ENCODE results near the gene IMMP2L. TPM values are rescaled to one million over a fixed set of nuclear protein-coding genes. Genes with fewer than 3 reads are reported as not detected.

Gene IMMP2L
- polyA plus RNA-seq, 2 of the 4 experiments (the other 2 are of a cell fraction), result 16.1 to 23.8 TPM

GRCh38 chr7:111175908-111176441 is 386.3 kb downstream of the IMMP2L start:
- Histone ChIP-seq H3K4me2 (no peak overlapping the region), H3K9me3 (no peaks in the 10 kb centered on the region), H3K4me1 (no peaks in the 10 kb centered on the region; the same call in 2 of the 3 replicates), H3K4me3 (no peak overlapping the region), H3K27ac (no peak overlapping the region)
- DNase-seq (ENCODE audit: low read depth in 1 of 2, low spot score in 1 of 2), result no peak
- ATAC-seq, result no peak
- TF ChIP-seq FOXS1 (CRISPR knock-in tag; IDR thresholded peaks at IDR 0.05), result no peak
- TF ChIP-seq HEYL (CRISPR knock-in tag; IDR thresholded peaks at IDR 0.05), result no peak
- TF ChIP-seq RNF2 (IDR thresholded peaks at IDR 0.05; ENCODE audit: borderline replicate concordance, low read depth), result no peak
- TF ChIP-seq JUNB (IDR thresholded peaks at IDR 0.05), result no peak
- TF ChIP-seq ZNF302 (CRISPR knock-in tag; IDR thresholded peaks at IDR 0.05), result no peak
- TF ChIP-seq HOXB5 (CRISPR knock-in tag; IDR thresholded peaks at IDR 0.05), result no peak
- TF ChIP-seq EP300 (IDR thresholded peaks at IDR 0.05), result no peak
- TF ChIP-seq RFX5 (IDR thresholded peaks at IDR 0.05), result no peak
- TF ChIP-seq, protein P1, sequence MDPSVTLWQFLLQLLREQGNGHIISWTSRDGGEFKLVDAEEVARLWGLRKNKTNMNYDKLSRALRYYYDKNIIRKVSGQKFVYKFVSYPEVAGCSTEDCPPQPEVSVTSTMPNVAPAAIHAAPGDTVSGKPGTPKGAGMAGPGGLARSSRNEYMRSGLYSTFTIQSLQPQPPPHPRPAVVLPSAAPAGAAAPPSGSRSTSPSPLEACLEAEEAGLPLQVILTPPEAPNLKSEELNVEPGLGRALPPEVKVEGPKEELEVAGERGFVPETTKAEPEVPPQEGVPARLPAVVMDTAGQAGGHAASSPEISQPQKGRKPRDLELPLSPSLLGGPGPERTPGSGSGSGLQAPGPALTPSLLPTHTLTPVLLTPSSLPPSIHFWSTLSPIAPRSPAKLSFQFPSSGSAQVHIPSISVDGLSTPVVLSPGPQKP (IDR thresholded peaks at IDR 0.05; ENCODE audit: low read depth, low read length), result no peak
- TF ChIP-seq, protein P2, sequence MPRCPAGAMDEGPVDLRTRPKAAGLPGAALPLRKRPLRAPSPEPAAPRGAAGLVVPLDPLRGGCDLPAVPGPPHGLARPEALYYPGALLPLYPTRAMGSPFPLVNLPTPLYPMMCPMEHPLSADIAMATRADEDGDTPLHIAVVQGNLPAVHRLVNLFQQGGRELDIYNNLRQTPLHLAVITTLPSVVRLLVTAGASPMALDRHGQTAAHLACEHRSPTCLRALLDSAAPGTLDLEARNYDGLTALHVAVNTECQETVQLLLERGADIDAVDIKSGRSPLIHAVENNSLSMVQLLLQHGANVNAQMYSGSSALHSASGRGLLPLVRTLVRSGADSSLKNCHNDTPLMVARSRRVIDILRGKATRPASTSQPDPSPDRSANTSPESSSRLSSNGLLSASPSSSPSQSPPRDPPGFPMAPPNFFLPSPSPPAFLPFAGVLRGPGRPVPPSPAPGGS (IDR thresholded peaks at IDR 0.05), result no peak
- 84% methylated on average over 2 of the region's 2 CpGs for WGBS (ENCODE audit: missing lambda C conversion rate)
- POLR2A ChIA-PET, result no interaction called here
- no peak for FAIRE-seq
- CTCF ChIA-PET, result no interaction called here

GRCh38 chr7:111174510-111174909 is 387.8 kb downstream of the IMMP2L start:
- 55% methylated on average over 3 of the region's 3 CpGs for WGBS (ENCODE audit: missing lambda C conversion rate)
- Histone ChIP-seq H3K4me1 (no peaks in the 10 kb centered on the region; the same call in 2 of the 3 replicates), H3K4me2 (no peak overlapping the region), H3K4me3 (no peak overlapping the region), H3K27ac (no peak overlapping the region), H3K9me3 (no peaks in the 10 kb centered on the region)
- FAIRE-seq, result no peak
- ATAC-seq, result no peak
- ChIA-PET POLR2A (no interaction called here), CTCF (no interaction called here)
- DNase-seq (ENCODE audit: low read depth in 1 of 2, low spot score in 1 of 2), result no peak
- no peak for TF ChIP-seq POLR2A (IDR thresholded peaks at IDR 0.05; ENCODE audit: low read length)
- TF ChIP-seq HES2 (IDR thresholded peaks at IDR 0.05), result no peak
- TF ChIP-seq HDAC2 (IDR thresholded peaks at IDR 0.05), result no peak
- no peak for TF ChIP-seq SMC3 (IDR thresholded peaks at IDR 0.05)
- TF ChIP-seq HOXB13 (CRISPR knock-in tag; IDR thresholded peaks at IDR 0.05; ENCODE audit: low read depth), result no peak
- no peak for TF ChIP-seq KDM5A (IDR thresholded peaks at IDR 0.05)
- TF ChIP-seq CBX2 (IDR thresholded peaks at IDR 0.05; ENCODE audit: borderline replicate concordance, low read depth), result no peak
- no peak for TF ChIP-seq MAX (IDR thresholded peaks at IDR 0.05)
- no peak for TF ChIP-seq HEYL (CRISPR knock-in tag; IDR thresholded peaks at IDR 0.05)
- no peak for TF ChIP-seq TFCP2L1 (CRISPR knock-in tag; IDR thresholded peaks at IDR 0.05)
- no peak for TF ChIP-seq HOXA7 (CRISPR knock-in tag; IDR thresholded peaks at IDR 0.05)
- TF ChIP-seq PHF8 (IDR thresholded peaks at IDR 0.05; ENCODE audit: borderline replicate concordance, low read depth), result no peak
- no peak for TF ChIP-seq ATOH8 (CRISPR knock-in tag; IDR thresholded peaks at IDR 0.05; ENCODE audit: low read depth)
- no peak for TF ChIP-seq ZNF302 (CRISPR knock-in tag; IDR thresholded peaks at IDR 0.05)
- no peak for TF ChIP-seq RAD21 (conservative IDR thresholded peaks at IDR 0.05 in 1 of 2, IDR thresholded peaks at IDR 0.05 in 1 of 2)
- TF ChIP-seq JUN (IDR thresholded peaks at IDR 0.05), result no peak
- no peak for TF ChIP-seq CBX8 (IDR thresholded peaks at IDR 0.05)
- TF ChIP-seq JUNB (IDR thresholded peaks at IDR 0.05), result no peak
- TF ChIP-seq, protein P3, sequence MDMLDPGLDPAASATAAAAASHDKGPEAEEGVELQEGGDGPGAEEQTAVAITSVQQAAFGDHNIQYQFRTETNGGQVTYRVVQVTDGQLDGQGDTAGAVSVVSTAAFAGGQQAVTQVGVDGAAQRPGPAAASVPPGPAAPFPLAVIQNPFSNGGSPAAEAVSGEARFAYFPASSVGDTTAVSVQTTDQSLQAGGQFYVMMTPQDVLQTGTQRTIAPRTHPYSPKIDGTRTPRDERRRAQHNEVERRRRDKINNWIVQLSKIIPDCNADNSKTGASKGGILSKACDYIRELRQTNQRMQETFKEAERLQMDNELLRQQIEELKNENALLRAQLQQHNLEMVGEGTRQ (IDR thresholded peaks at IDR 0.05), result no peak
- no peak for TF ChIP-seq MAFK (IDR thresholded peaks at IDR 0.05; ENCODE audit: partially characterized antibody)

Measured in A549 (cell line).